K562 (cell line): ENCODE results near the gene NCOA6. TPM values are rescaled to one million over a fixed set of nuclear protein-coding genes. Genes with fewer than 3 reads are reported as not detected.
A peak's percentile ranks its signal among the peaks of the same experiment; 100 is the strongest.

ENCODE experiments used
- ATAC-seq: fragments of 200-7000 bp; cut with Tn5 transposase; 3 replicates; pipeline ENCODE4 v1.9.1; 2020; ENCODE audit warnings: moderate library complexity
- BruUV-seq: library from RNA; stranded (reverse); fragments of 400-500 nt; replicated peaks from 2 replicates; lab custom pipeline; 2021; lab: Mats Ljungman, UMichigan
- CTCF ChIA-PET: fragments of 300-600 bp; formaldehyde crosslinking; extraction: SDS; loops from one replicate; lab custom pipeline; 2021; ENCODE audit warnings: low intra/inter-chr PET ratio; lab: Yijun Ruan, JAX
- POLR2A ChIA-PET: fragments of 300-600, 350-650 bp; sonication (Branson Sonifier 250); formaldehyde crosslinking; extraction: SDS; loops from one replicate; lab custom pipeline; 2021; ENCODE audit warnings: antibody characterized with exemption, inconsistent platforms; lab: Yijun Ruan, JAX
- DNase-seq, 4 experiments: peaks; one replicate each; pipeline versions ENCODE4 v3.0.0 to v3.0.0-alpha.2; 2011 to 2018; ENCODE audit warnings: low spot score in 3 of 4, mixed read lengths in 3 of 4; ENCODE audit errors: extremely low read depth in 1 of 4
- FAIRE-seq: peaks from 2 replicates; lab custom pipeline; 2011; peaks lifted over from hg19 to GRCh38; lab: Jason Lieb, UNC
- H2AFZ ChIP-seq: 2 replicates; pipeline ENCODE4 v1.6.0; 2011; ENCODE audit warnings: low read depth, low read length, control low read depth, inconsistent platforms
- H3K27ac ChIP-seq: fragments of 200-600 bp; 3 replicates; pipeline ENCODE4 v1.8.0; 2011; ENCODE audit warnings: low read depth, mild to moderate bottlenecking, control low read depth, inconsistent platforms, low read length, moderate library complexity, mixed read lengths; ENCODE audit errors: extremely low read depth
- H3K27me3 ChIP-seq, 2 experiments: fragments of 300-600 bp in 1 of 2; 2 replicates in 1 of 2; 3 replicates in 1 of 2; pipeline versions ENCODE4 v1.6.0 to v1.8.0; 2011; ENCODE audit warnings: inconsistent platforms in 2 of 2, low read length in 2 of 2, mild to moderate bottlenecking in 1 of 2, mixed read lengths in 1 of 2, moderate library complexity in 1 of 2; ENCODE audit not compliant: control insufficient read depth in 2 of 2, insufficient read depth in 2 of 2
- H3K36me3 ChIP-seq: fragments of 300-600 bp; 3 replicates; pipeline ENCODE4 v1.8.0; 2011; ENCODE audit warnings: mild to moderate bottlenecking, low read length, inconsistent platforms; ENCODE audit not compliant: control insufficient read depth, insufficient read depth
- H3K4me1 ChIP-seq, 2 experiments: fragments of 200-600 bp in 1 of 2; replicated peaks in 1 of 2; 2 replicates in 1 of 2; 3 replicates in 1 of 2; pipeline versions ENCODE4 v1.5.1 to v1.8.0; 2011; ENCODE audit warnings: inconsistent platforms in 2 of 2, low read length in 2 of 2, mild to moderate bottlenecking in 1 of 2, mixed read lengths in 1 of 2, moderate library complexity in 1 of 2; ENCODE audit not compliant: control insufficient read depth in 2 of 2, insufficient read depth in 2 of 2
- H3K4me2 ChIP-seq: 2 replicates; pipeline ENCODE4 v1.6.1; 2011; ENCODE audit warnings: low read length, control low read depth, inconsistent platforms, mixed read lengths; ENCODE audit not compliant: insufficient read depth
- H3K4me3 ChIP-seq: fragments of 200-600 bp; sonication (generic), shearing (Covaris generic); 2 replicates; pipeline ENCODE4 v1.5.1; 2016; ENCODE audit warnings: control low read depth, inconsistent platforms
- H3K79me2 ChIP-seq: fragments of 200-600 bp; 3 replicates; pipeline ENCODE4 v1.8.0; 2011; ENCODE audit warnings: low read length, inconsistent platforms; ENCODE audit not compliant: control insufficient read depth, insufficient read depth
- H3K9ac ChIP-seq, 2 experiments: 2 replicates each; pipeline versions ENCODE4 v1.6.0 to v1.6.1; 2011; ENCODE audit warnings: low read depth in 2 of 2, low read length in 2 of 2, control low read depth in 1 of 2, inconsistent platforms in 1 of 2, mild to moderate bottlenecking in 1 of 2, mixed read lengths in 1 of 2; ENCODE audit not compliant: insufficient read depth in 1 of 2
- H3K9me1 ChIP-seq: one replicate; pipeline ENCODE4 v1.6.0; 2011; ENCODE audit warnings: inconsistent platforms, mild to moderate bottlenecking, low read length, moderate library complexity; ENCODE audit not compliant: control insufficient read depth, insufficient read depth
- H3K9me3 ChIP-seq: replicated peaks from 2 replicates; pipeline ENCODE4 v1.5.1; 2011; ENCODE audit warnings: low read depth, low read length, inconsistent platforms; ENCODE audit not compliant: control insufficient read depth, insufficient read depth
- H4K20me1 ChIP-seq: replicated peaks from 2 replicates; pipeline ENCODE4 v1.6.1; 2011; ENCODE audit warnings: low read length, inconsistent platforms, mixed read lengths; ENCODE audit not compliant: control insufficient read depth, insufficient read depth
- CEBPB ChIP-seq: fragments of 450-650 bp; IDR thresholded peaks from 2 replicates; pipeline ENCODE4 v1.6.1; 2016; ENCODE audit warnings: missing genetic modification characterization, missing compliant biosample characterization
- ETV6 ChIP-seq, 3 experiments: fragments of 150-350 bp in 1 of 3; sonication (generic) in 1 of 3; formaldehyde crosslinking in 1 of 3; IDR thresholded peaks; 2 replicates each; pipeline versions ENCODE4 v1.6.1 to v1.8.0; 2014 to 2022; ENCODE audit warnings: borderline replicate concordance in 2 of 3, low read depth in 2 of 3, antibody characterized with exemption in 1 of 3, low read length in 1 of 3, mild to moderate bottlenecking in 1 of 3, missing genetic modification reagents in 1 of 3
- HMG20A ChIP-seq: fragments of 450-650 bp; formaldehyde crosslinking; conservative IDR thresholded peaks from 2 replicates; pipeline ENCODE4 v1.4.0; 2020; ENCODE audit warnings: mild to moderate bottlenecking, mixed read lengths
- TAL1 ChIP-seq: fragments of 450-650 bp; IDR thresholded peaks from 2 replicates; pipeline ENCODE4 v1.6.1; 2016; ENCODE audit warnings: mild to moderate bottlenecking
- THRA ChIP-seq: fragments of 450-650 bp; IDR thresholded peaks from 2 replicates; pipeline ENCODE4 v1.6.1; 2017; ENCODE audit warnings: mild to moderate bottlenecking, moderate library complexity
- UBTF ChIP-seq, 2 experiments: IDR thresholded peaks; 2 replicates each; pipeline ENCODE4 v1.6.1; 2012; ENCODE audit warnings: improper control_type of control experiment in 2 of 2, low read depth in 2 of 2, low read length in 2 of 2, borderline replicate concordance in 1 of 2
- ZNF133 ChIP-seq: fragments of 250-450 bp; sonication (Bioruptor Pico); IDR thresholded peaks from 2 replicates; pipeline ENCODE4 v1.4.0; 2020; ENCODE audit warnings: mild to moderate bottlenecking
- ZNF263 ChIP-seq: sonication (generic); formaldehyde crosslinking; IDR thresholded peaks from 2 replicates; pipeline ENCODE4 v1.8.0; 2022; ENCODE audit warnings: mild to moderate bottlenecking, missing genetic modification reagents, borderline replicate concordance
- WGBS: fragments of 100-300 bp; shearing (Covaris generic); methylation state at CpG from one replicate; pipeline ENCODE4 v1.1.6; 2016; ENCODE audit warnings: low coverage, mixed read lengths; ENCODE audit not compliant: insufficient coverage; ENCODE audit errors: missing lambda C conversion rate; 5-methylcytosine and 5-hydroxymethylcytosine counted together
- in situ Hi-C: fragments of 300-500 bp; cut with MboI; formaldehyde crosslinking; loops from 4 replicates; pipeline ENCODE4 v1.15.0; 2018; ENCODE audit warnings: inconsistent platforms, mixed read lengths
- intact Hi-C: fragments of 100-400 bp; cut with micrococcal nuclease; formaldehyde crosslinking; loops from 2 replicates; pipeline ENCODE4 v1.14.2; 2022
- polyA plus RNA-seq, 8 experiments: library from polyadenylated mRNA; depleted of rRNA in 4 of 8; stranded (reverse) in 5 of 8; unstranded in 3 of 8; fragments of >200 nt; fragmentation: Nextera tagmentation in 2 of 8; fragmentation: Illumina TruSeq in 1 of 8; extraction: Ambion mirVana in 2 of 8; extraction: Trizol in 1 of 8; gene quantifications; 2 replicates each; pipeline versions ENCODE4 v1.2.1 to v1.2.3, GENCODE V29; 2011 to 2014; ENCODE audit warnings: inconsistent platforms in 1 of 8, missing spikeins in 1 of 8
- total RNA-seq, 7 experiments: library from RNA; depleted of rRNA in 6 of 7; stranded (reverse); fragments of >200 nt in 6 of 7; fragmentation: Illumina TruSeq in 2 of 7; extraction: Trizol in 2 of 7; gene quantifications; 2 replicates each; pipeline versions ENCODE4 v1.2.1 to v1.2.3, GENCODE V29; 2011 to 2021; ENCODE audit warnings: low replicate concordance in 1 of 7

Gene NCOA6
- total and polyA plus RNA-seq, 9 of the 15 experiments (the other 6 are each of a cell fraction or from before 2014, with no cell fraction given): 6.1 to 25.0 (median 9.5) TPM

- no peak overlapping the region for H3K4me3 ChIP-seq
- peak; percentile 36; the same call in 1 of the 2 replicates for TF ChIP-seq CEBPB (tag)
- no peak for TF ChIP-seq HMG20A (CRISPR knock-in tag)
- 0 out of 2 replicates have a peak, but pooled peaks cover 2% of the 10 kb centered on the region for H4K20me1 ChIP-seq
- DNase-seq (no peak), ATAC-seq (no peak), FAIRE-seq (no peak)
- intact Hi-C loops: no loop called here
- in situ Hi-C loops: no loop called here
- no peaks in the 10 kb centered on the region for H3K9me1 ChIP-seq
- peaks cover 23% of the 10 kb centered on the region; the same call in 2 of the 3 replicates for H3K36me3 ChIP-seq
- H3K9ac ChIP-seq: no peak overlapping the region
- 84% methylated on average over 9 of the region's 9 CpGs for WGBS
- no peak overlapping the region for H3K4me2 ChIP-seq
- H3K4me1 ChIP-seq: peaks cover 18 to 27% of the 10 kb centered on the region in 2 experiments
- no peak overlapping the region for H2AFZ ChIP-seq
- BruUV-seq: no TSS peak
- POLR2A ChIA-PET: interaction anchor here (1.1 kb wide), 1 partner anchor 20 kb away, joined by 3 read pairs; no protein-coding TSS in a partner anchor
- no peaks in the 10 kb centered on the region for H3K9me3 ChIP-seq
- no peaks in the 10 kb centered on the region for H3K79me2 ChIP-seq
- CTCF ChIA-PET: no interaction called here
- no peak overlapping the region for H3K27ac ChIP-seq
- H3K27me3 ChIP-seq: no peaks in the 10 kb centered on the region
These were observed 108.0 kb downstream of the NCOA6 start for GRCh38 chr20:34717230-34718095.

GRCh38 chr20:34716921-34717229, 108.6 kb downstream of the NCOA6 start:
- POLR2A ChIA-PET: interaction anchor here (1.1 kb wide), 1 partner anchor 21 kb away, joined by 3 read pairs; no protein-coding TSS in a partner anchor
- H3K9me3 ChIP-seq: no peaks in the 10 kb centered on the region
- no peaks in the 10 kb centered on the region for H3K27me3 ChIP-seq
- in situ Hi-C loops (no loop called here), intact Hi-C loops (no loop called here)
- no peaks in the 10 kb centered on the region for H3K79me2 ChIP-seq
- 0 out of 2 replicates have a peak, but pooled peaks cover 2% of the 10 kb centered on the region for H4K20me1 ChIP-seq
- FAIRE-seq: no peak
- no peak for DNase-seq
- no peak for ATAC-seq
- H3K27ac ChIP-seq: no peak overlapping the region
- CTCF ChIA-PET: no interaction called here
- WGBS: 100% methylated on average over 2 of the region's 2 CpGs
- no peak overlapping the region for H3K4me3 ChIP-seq
- H3K4me2 ChIP-seq: no peak overlapping the region
- TF ChIP-seq ETV6 (IDR thresholded peaks at IDR 0.05; ENCODE audit: borderline replicate concordance in 1 of 2, low read depth in 2 of 2, low read length in 1 of 2): no peak
- no peak for TF ChIP-seq ETV6 (CRISPR knock-in tag; IDR thresholded peaks at IDR 0.05; ENCODE audit: borderline replicate concordance)
- no peak for TF ChIP-seq TAL1
- no peak for TF ChIP-seq UBTF (IDR thresholded peaks at IDR 0.05; ENCODE audit: borderline replicate concordance in 1 of 2, low read depth in 2 of 2, low read length in 2 of 2)
- no peak for TF ChIP-seq ZNF133 (CRISPR knock-in tag)
- no peak for TF ChIP-seq ZNF263 (CRISPR knock-in tag)
- no peak for TF ChIP-seq THRA
- no TSS peak for BruUV-seq
- no peaks in the 10 kb centered on the region for H3K9me1 ChIP-seq
- H3K9ac ChIP-seq: no peak overlapping the region
- H2AFZ ChIP-seq: no peak overlapping the region
- peaks cover 18 to 29% of the 10 kb centered on the region in 2 experiments for H3K4me1 ChIP-seq
- peaks cover 23% of the 10 kb centered on the region; the same call in 2 of the 3 replicates for H3K36me3 ChIP-seq
